GM12892 (cell line): ENCODE measurements around the gene GFOD2.

Experiments used
- POLR2A ChIP-seq: IDR thresholded peaks from 2 replicates; pipeline ENCODE4 v1.6.1; 2011; ENCODE audit warnings: low read depth, low read length, control low read depth
- POLR2AphosphoS5 ChIP-seq: IDR thresholded peaks from 2 replicates; pipeline ENCODE4 v1.6.1; 2011; ENCODE audit warnings: low read depth, low read length, control low read depth
- TAF1 ChIP-seq: IDR thresholded peaks from 2 replicates; pipeline ENCODE4 v1.6.1; 2011; ENCODE audit warnings: low read depth, mild to moderate bottlenecking, control low read depth, low read length, borderline replicate concordance

DNA sequence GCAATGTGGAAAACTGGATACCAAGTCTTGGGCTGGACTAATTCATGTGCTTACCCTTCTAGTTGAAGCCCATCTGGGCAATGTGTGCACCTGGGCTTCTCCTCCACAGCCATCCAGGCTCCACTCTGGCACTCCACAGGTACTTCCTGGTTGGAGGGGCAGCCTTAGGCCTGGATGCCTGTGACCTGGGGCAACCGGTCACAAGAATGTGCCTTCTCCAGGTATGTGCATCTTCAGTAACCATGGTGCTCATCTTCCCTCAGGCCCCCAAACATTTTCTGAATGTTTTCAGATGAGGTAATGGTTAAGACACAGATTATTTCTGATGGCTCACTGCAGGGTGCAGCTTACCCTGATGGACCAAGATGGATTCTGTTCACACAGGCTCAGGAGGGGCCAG is 41.4 kb downstream of the GFOD2 start:
- TF ChIP-seq TAF1 (no peak), POLR2AphosphoS5 (no peak), POLR2A (no peak)
